ENCODE data around the gene DDX10.
"Not testable (repeated sequence)": the region's sequence is repeated elsewhere in the genome, so short reads cannot be mapped to it uniquely, and the experiment has no call there.

Gene DDX10

DNA sequence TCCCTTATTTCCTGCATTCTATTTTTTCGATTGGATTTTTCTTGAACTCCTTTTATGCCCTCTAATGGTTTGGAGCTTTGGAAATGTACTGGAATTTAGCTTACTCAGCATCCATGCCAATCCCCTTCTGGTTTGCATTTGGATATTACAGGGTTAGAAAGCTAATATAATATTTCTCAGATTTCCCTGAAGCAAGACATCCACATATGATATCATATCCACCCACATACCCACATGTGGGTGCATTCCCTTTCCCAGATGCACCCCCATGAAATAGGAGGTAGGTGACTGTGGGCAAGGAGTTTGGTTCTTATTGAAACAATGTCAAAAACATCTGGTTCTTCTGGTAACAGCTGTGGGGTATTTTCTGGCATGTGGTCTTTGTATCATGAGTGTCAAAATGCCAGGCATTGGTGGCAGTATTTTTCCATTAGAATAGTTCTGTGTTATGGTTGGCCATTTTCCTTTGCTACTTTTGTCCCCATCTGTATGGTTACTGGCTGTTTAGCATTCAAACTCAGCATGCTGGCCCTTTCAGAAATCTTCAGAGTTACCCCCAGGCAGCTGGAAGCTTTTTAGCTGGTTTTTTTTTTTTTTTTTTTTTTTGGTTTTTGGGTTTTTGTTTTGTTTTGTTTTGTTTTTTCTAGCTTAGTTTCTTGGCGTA lies 32.7 kb upstream of the DDX10 start:
- no peaks in the 10 kb centered on the region for H3K4me1 ChIP-seq (ENCODE audit: control insufficient read depth in 1 of 2, insufficient read depth in 2 of 2, low read length in 2 of 2)
- H3K9me3 ChIP-seq (ENCODE audit: control insufficient read depth in 1 of 2, low read length in 2 of 2) = peaks cover 0 to 6% of the 10 kb centered on the region in 2 donors
- H3K36me3 ChIP-seq (ENCODE audit: control insufficient read depth in 1 of 2, insufficient read depth in 2 of 2, low read length in 2 of 2) = no peaks in the 10 kb centered on the region
- H3K27ac ChIP-seq (ENCODE audit: low read depth, low read length) = no peak overlapping the region
- H3K27me3 ChIP-seq (ENCODE audit: control insufficient read depth in 1 of 2, insufficient read depth in 2 of 2, low read length in 2 of 2) = no peaks in the 10 kb centered on the region
- H3K4me3 ChIP-seq (ENCODE audit: low read depth in 1 of 2, low read length in 2 of 2) = no peak overlapping the region
- no peak overlapping the region for H3K9ac ChIP-seq (ENCODE audit: low read depth in 1 of 2, low read length in 2 of 2)

- Histone ChIP-seq H3K9ac (ENCODE audit: low read depth in 1 of 2, low read length in 2 of 2) (no peak overlapping the region), H3K9me3 (ENCODE audit: control insufficient read depth in 1 of 2, low read length in 2 of 2) (no peaks in the 10 kb centered on the region), H3K36me3 (ENCODE audit: control insufficient read depth in 1 of 2, insufficient read depth in 2 of 2, low read length in 2 of 2) (no peaks in the 10 kb centered on the region), H3K27me3 (ENCODE audit: control insufficient read depth in 1 of 2, insufficient read depth in 2 of 2, low read length in 2 of 2) (no peaks in the 10 kb centered on the region), H3K27ac (ENCODE audit: low read depth, low read length) (no peak overlapping the region), H3K4me3 (ENCODE audit: low read depth in 1 of 2, low read length in 2 of 2) (no peak overlapping the region), H3K4me1 (ENCODE audit: control insufficient read depth in 1 of 2, insufficient read depth in 2 of 2, low read length in 2 of 2) (no peaks in the 10 kb centered on the region)
Measured at GRCh38 chr11:108635106-108635505, 29.8 kb upstream of the DDX10 start.

DNA sequence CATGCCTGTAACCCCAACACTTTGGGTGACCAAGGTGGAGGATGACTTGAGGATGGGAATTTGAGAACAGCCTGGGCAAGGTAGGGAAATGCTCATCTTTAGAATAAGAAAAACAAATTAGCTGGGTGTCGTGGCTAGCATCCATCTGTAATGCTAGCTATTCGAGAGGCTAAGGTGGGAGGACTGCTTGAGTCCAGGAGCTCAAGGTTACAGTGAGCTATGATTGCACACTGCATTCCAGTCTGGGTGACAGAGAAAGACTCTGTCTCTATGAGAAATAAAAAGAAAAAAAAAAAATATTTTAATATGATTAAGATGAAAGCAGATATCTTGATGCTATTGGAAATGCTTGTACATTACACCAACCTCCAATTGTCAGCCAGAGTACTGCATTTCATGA lies 28.6 kb upstream of the DDX10 start:
- no peak overlapping the region for H3K9ac ChIP-seq (ENCODE audit: low read depth in 1 of 2, low read length in 2 of 2)
- H3K27ac ChIP-seq (ENCODE audit: low read depth, low read length) = no peak overlapping the region
- H3K9me3 ChIP-seq (ENCODE audit: control insufficient read depth in 1 of 2, low read length in 2 of 2) = no peaks in the 10 kb centered on the region
- no peak overlapping the region for H3K4me3 ChIP-seq (ENCODE audit: low read depth in 1 of 2, low read length in 2 of 2)
- H3K27me3 ChIP-seq (ENCODE audit: control insufficient read depth in 1 of 2, insufficient read depth in 2 of 2, low read length in 2 of 2) = no peaks in the 10 kb centered on the region
- no peaks in the 10 kb centered on the region for H3K4me1 ChIP-seq (ENCODE audit: control insufficient read depth in 1 of 2, insufficient read depth in 2 of 2, low read length in 2 of 2)
- no peaks in the 10 kb centered on the region for H3K36me3 ChIP-seq (ENCODE audit: control insufficient read depth in 1 of 2, insufficient read depth in 2 of 2, low read length in 2 of 2)

GRCh38 chr11:108639146-108639545 lies 25.7 kb upstream of the DDX10 start:
- Histone ChIP-seq H3K9ac (ENCODE audit: low read depth in 1 of 2, low read length in 2 of 2) (no peak overlapping the region), H3K4me3 (ENCODE audit: low read depth in 1 of 2, low read length in 2 of 2) (no peak overlapping the region), H3K4me1 (ENCODE audit: control insufficient read depth in 1 of 2, insufficient read depth in 2 of 2, low read length in 2 of 2) (peaks cover 0 to 6% of the 10 kb centered on the region in 2 donors), H3K27ac (ENCODE audit: low read depth, low read length) (no peak overlapping the region), H3K9me3 (ENCODE audit: control insufficient read depth in 1 of 2, low read length in 2 of 2) (no peaks in the 10 kb centered on the region), H3K36me3 (ENCODE audit: control insufficient read depth in 1 of 2, insufficient read depth in 2 of 2, low read length in 2 of 2) (no peaks in the 10 kb centered on the region), H3K27me3 (ENCODE audit: control insufficient read depth in 1 of 2, insufficient read depth in 2 of 2, low read length in 2 of 2) (no peaks in the 10 kb centered on the region)

GRCh38 chr11:108641752-108642151 lies 23.1 kb upstream of the DDX10 start:
- not testable (repeated sequence) for H3K36me3 ChIP-seq (ENCODE audit: control insufficient read depth in 1 of 2, insufficient read depth in 2 of 2, low read length in 2 of 2); H3K4me3 ChIP-seq (ENCODE audit: low read depth in 1 of 2, low read length in 2 of 2); H3K9ac ChIP-seq (ENCODE audit: low read depth in 1 of 2, low read length in 2 of 2); H3K9me3 ChIP-seq (ENCODE audit: control insufficient read depth in 1 of 2, low read length in 2 of 2); H3K27ac ChIP-seq (ENCODE audit: low read depth, low read length); H3K27me3 ChIP-seq (ENCODE audit: control insufficient read depth in 1 of 2, insufficient read depth in 2 of 2, low read length in 2 of 2)
- H3K4me1 ChIP-seq (ENCODE audit: control insufficient read depth in 1 of 2, insufficient read depth in 2 of 2, low read length in 2 of 2) = peaks cover 0 to 12% of the 10 kb centered on the region in 2 donors

GRCh38 chr11:108643974-108644373 lies 20.9 kb upstream of the DDX10 start:
- H3K4me1 ChIP-seq (ENCODE audit: control insufficient read depth in 1 of 2, insufficient read depth in 2 of 2, low read length in 2 of 2) = peaks cover 0 to 12% of the 10 kb centered on the region in 2 donors
- H3K9ac ChIP-seq (ENCODE audit: low read depth in 1 of 2, low read length in 2 of 2) = no peak overlapping the region
- H3K9me3 ChIP-seq (ENCODE audit: control insufficient read depth in 1 of 2, low read length in 2 of 2) = no peaks in the 10 kb centered on the region
- no peak overlapping the region for H3K4me3 ChIP-seq (ENCODE audit: low read depth in 1 of 2, low read length in 2 of 2)
- H3K36me3 ChIP-seq (ENCODE audit: control insufficient read depth in 1 of 2, insufficient read depth in 2 of 2, low read length in 2 of 2) = no peaks in the 10 kb centered on the region
- no peak overlapping the region for H3K27ac ChIP-seq (ENCODE audit: low read depth, low read length)
- H3K27me3 ChIP-seq (ENCODE audit: control insufficient read depth in 1 of 2, insufficient read depth in 2 of 2, low read length in 2 of 2) = no peaks in the 10 kb centered on the region

GRCh38 chr11:108645970-108646369 lies 18.9 kb upstream of the DDX10 start:
- Histone ChIP-seq H3K36me3 (ENCODE audit: control insufficient read depth in 1 of 2, insufficient read depth in 2 of 2, low read length in 2 of 2) (no peaks in the 10 kb centered on the region), H3K27me3 (ENCODE audit: control insufficient read depth in 1 of 2, insufficient read depth in 2 of 2, low read length in 2 of 2) (no peaks in the 10 kb centered on the region), H3K9ac (ENCODE audit: low read depth in 1 of 2, low read length in 2 of 2) (no peak overlapping the region), H3K4me3 (ENCODE audit: low read depth in 1 of 2, low read length in 2 of 2) (no peak overlapping the region), H3K4me1 (ENCODE audit: control insufficient read depth in 1 of 2, insufficient read depth in 2 of 2, low read length in 2 of 2) (peaks cover 0 to 12% of the 10 kb centered on the region in 2 donors), H3K9me3 (ENCODE audit: control insufficient read depth in 1 of 2, low read length in 2 of 2) (no peaks in the 10 kb centered on the region), H3K27ac (ENCODE audit: low read depth, low read length) (no peak overlapping the region)

GRCh38 chr11:108647387-108647700 lies 17.5 kb upstream of the DDX10 start:
- no peak overlapping the region for H3K9ac ChIP-seq (ENCODE audit: low read depth in 1 of 2, low read length in 2 of 2)

DNA sequence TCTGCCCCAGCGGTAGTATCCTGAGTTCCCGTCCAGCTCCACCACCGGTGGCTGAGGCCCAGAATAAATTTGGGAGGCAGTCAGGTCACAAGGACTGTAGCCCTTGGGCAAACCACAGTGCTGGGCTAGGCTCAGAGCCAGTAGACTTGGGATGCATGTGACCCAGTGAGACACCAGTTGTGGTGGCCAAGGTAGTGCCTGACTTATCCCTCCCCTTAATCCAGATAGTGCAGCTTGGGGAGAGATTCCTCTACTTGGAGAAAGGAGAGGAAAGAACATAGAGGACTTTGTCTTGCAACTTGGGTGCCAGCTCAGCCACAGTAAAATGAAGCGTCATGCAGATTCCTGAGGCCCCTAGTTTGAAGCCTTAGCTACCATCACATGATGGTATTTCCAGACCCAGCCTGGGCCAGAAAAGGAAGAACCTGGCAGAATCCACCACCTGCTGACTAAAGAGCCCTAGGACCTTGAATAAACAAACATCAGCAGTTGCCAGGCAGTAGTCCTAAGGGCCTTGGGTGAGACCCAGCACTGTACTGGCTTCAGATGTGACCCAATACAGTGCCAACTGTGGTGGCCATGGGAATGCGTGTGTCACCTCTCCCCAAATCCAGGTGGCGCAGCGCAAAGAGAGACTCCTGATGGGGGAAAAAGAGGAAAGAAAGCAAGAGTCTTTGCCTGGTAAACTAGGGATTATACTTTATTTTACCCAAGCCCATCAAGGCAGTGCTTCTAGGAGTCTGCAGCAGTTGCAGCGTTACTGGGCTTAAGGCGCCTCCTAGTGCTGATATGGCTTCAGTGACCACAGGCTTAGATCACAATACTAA lies 17.0 kb upstream of the DDX10 start:
- Histone ChIP-seq H3K9ac (ENCODE audit: low read depth in 1 of 2, low read length in 2 of 2) (no peak overlapping the region), H3K9me3 (ENCODE audit: control insufficient read depth in 1 of 2, low read length in 2 of 2) (no peaks in the 10 kb centered on the region), H3K27ac (ENCODE audit: low read depth, low read length) (no peak overlapping the region), H3K4me3 (ENCODE audit: low read depth in 1 of 2, low read length in 2 of 2) (no peak overlapping the region), H3K36me3 (ENCODE audit: control insufficient read depth in 1 of 2, insufficient read depth in 2 of 2, low read length in 2 of 2) (no peaks in the 10 kb centered on the region), H3K4me1 (ENCODE audit: control insufficient read depth in 1 of 2, insufficient read depth in 2 of 2, low read length in 2 of 2) (peaks cover 0 to 12% of the 10 kb centered on the region in 2 donors), H3K27me3 (ENCODE audit: control insufficient read depth in 1 of 2, insufficient read depth in 2 of 2, low read length in 2 of 2) (no peaks in the 10 kb centered on the region)

More at GRCh38 chr11:108647387-108647700, 17.5 kb upstream of the DDX10 start:
- Histone ChIP-seq H3K4me1 (ENCODE audit: control insufficient read depth in 1 of 2, insufficient read depth in 2 of 2, low read length in 2 of 2) (peaks cover 0 to 12% of the 10 kb centered on the region in 2 donors), H3K4me3 (ENCODE audit: low read depth in 1 of 2, low read length in 2 of 2) (no peak overlapping the region), H3K27ac (ENCODE audit: low read depth, low read length) (no peak overlapping the region), H3K27me3 (ENCODE audit: control insufficient read depth in 1 of 2, insufficient read depth in 2 of 2, low read length in 2 of 2) (no peaks in the 10 kb centered on the region), H3K9me3 (ENCODE audit: control insufficient read depth in 1 of 2, low read length in 2 of 2) (no peaks in the 10 kb centered on the region), H3K36me3 (ENCODE audit: control insufficient read depth in 1 of 2, insufficient read depth in 2 of 2, low read length in 2 of 2) (no peaks in the 10 kb centered on the region)

- Histone ChIP-seq H3K36me3 (ENCODE audit: control insufficient read depth in 1 of 2, insufficient read depth in 2 of 2, low read length in 2 of 2) (no peaks in the 10 kb centered on the region), H3K4me1 (ENCODE audit: control insufficient read depth in 1 of 2, insufficient read depth in 2 of 2, low read length in 2 of 2) (peaks cover 0 to 12% of the 10 kb centered on the region in 2 donors), H3K9ac (ENCODE audit: low read depth in 1 of 2, low read length in 2 of 2) (no peak overlapping the region), H3K9me3 (ENCODE audit: control insufficient read depth in 1 of 2, low read length in 2 of 2) (no peaks in the 10 kb centered on the region), H3K27ac (ENCODE audit: low read depth, low read length) (no peak overlapping the region), H3K4me3 (ENCODE audit: low read depth in 1 of 2, low read length in 2 of 2) (no peak overlapping the region), H3K27me3 (ENCODE audit: control insufficient read depth in 1 of 2, insufficient read depth in 2 of 2, low read length in 2 of 2) (no peaks in the 10 kb centered on the region)
Measured at GRCh38 chr11:108648528-108648885, 16.4 kb upstream of the DDX10 start.

Measured in duodenal mucosa (tissue), 2 donors.